Mesenchymal stem cell (in vitro differentiated cells and primary cell): Measurements from ENCODE around the gene SF3B5.

ENCODE experiments used
- DNase-seq: peaks from one replicate; pipeline ENCODE4 v3.0.0-alpha.2; 2013
- H2AFZ ChIP-seq: one replicate; pipeline ENCODE4 v1.6.1; 2013; ENCODE audit warnings: low read depth, mild to moderate bottlenecking, control low read depth, inconsistent platforms, low read length, moderate library complexity
- H2AK5ac ChIP-seq: 2 replicates; pipeline ENCODE4 v1.6.1; 2013; ENCODE audit warnings: low read length, moderate library complexity, mild to moderate bottlenecking, inconsistent platforms; ENCODE audit not compliant: severe bottlenecking
- H2BK120ac ChIP-seq: one replicate; pipeline ENCODE4 v1.6.1; 2013; ENCODE audit warnings: low read depth, mild to moderate bottlenecking, inconsistent platforms, low read length, moderate library complexity
- H2BK12ac ChIP-seq, 2 experiments: one replicate each; pipeline ENCODE4 v1.6.1; 2013; ENCODE audit warnings: inconsistent platforms in 2 of 2, low read length in 2 of 2, mild to moderate bottlenecking in 2 of 2, moderate library complexity in 2 of 2, control low read depth in 1 of 2
- H2BK15ac ChIP-seq: one replicate; pipeline ENCODE4 v1.6.1; 2013; ENCODE audit warnings: mild to moderate bottlenecking, low read depth, inconsistent platforms; ENCODE audit not compliant: poor library complexity, severe bottlenecking
- H2BK5ac ChIP-seq: 2 replicates; pipeline ENCODE4 v1.6.1; 2013; ENCODE audit warnings: low read depth, mild to moderate bottlenecking, low read length, control low read depth, inconsistent platforms; ENCODE audit not compliant: poor library complexity, severe bottlenecking
- H3K14ac ChIP-seq, 2 experiments: one replicate each; pipeline ENCODE4 v1.6.1; 2013; ENCODE audit warnings: inconsistent platforms in 2 of 2, low read length in 2 of 2, control low read depth in 1 of 2, mild to moderate bottlenecking in 1 of 2, moderate library complexity in 1 of 2
- H3K18ac ChIP-seq, 2 experiments: one replicate each; pipeline ENCODE4 v1.6.1; 2013; ENCODE audit warnings: inconsistent platforms in 2 of 2, low read length in 2 of 2, control low read depth in 1 of 2, low read depth in 1 of 2, mild to moderate bottlenecking in 1 of 2
- H3K23ac ChIP-seq, 2 experiments: one replicate each; pipeline ENCODE4 v1.6.1; 2013; ENCODE audit warnings: inconsistent platforms in 2 of 2, low read length in 2 of 2, mild to moderate bottlenecking in 2 of 2, moderate library complexity in 2 of 2, control low read depth in 1 of 2
- H3K27ac ChIP-seq: 2 replicates; pipeline ENCODE4 v1.5.1; 2013; ENCODE audit warnings: mild to moderate bottlenecking, moderate library complexity, low read length, control low read depth, inconsistent platforms; ENCODE audit not compliant: poor library complexity, severe bottlenecking
- H3K27me3 ChIP-seq, 2 experiments: 2 replicates each; pipeline versions ENCODE4 v1.6.1 to v1.7.0; 2013; ENCODE audit warnings: low read length in 2 of 2, mild to moderate bottlenecking in 2 of 2, moderate library complexity in 2 of 2, control low read depth in 1 of 2, inconsistent platforms in 1 of 2; ENCODE audit not compliant: control insufficient read depth in 1 of 2, insufficient read depth in 1 of 2
- H3K36me3 ChIP-seq, 2 experiments: 2 replicates each; pipeline versions ENCODE4 v1.6.1 to v1.7.0; 2013; ENCODE audit warnings: low read length in 2 of 2, control low read depth in 1 of 2, inconsistent platforms in 1 of 2, low read depth in 1 of 2, mild to moderate bottlenecking in 1 of 2; ENCODE audit not compliant: insufficient read depth in 2 of 2, control insufficient read depth in 1 of 2
- H3K4ac ChIP-seq, 2 experiments: one replicate each; pipeline ENCODE4 v1.6.1; 2013; ENCODE audit warnings: inconsistent platforms in 2 of 2, low read length in 2 of 2, mild to moderate bottlenecking in 2 of 2, moderate library complexity in 2 of 2, control low read depth in 1 of 2, low read depth in 1 of 2
- H3K4me1 ChIP-seq: 2 replicates; pipeline ENCODE4 v1.6.1; 2013; ENCODE audit warnings: low read depth, low read length, control low read depth; ENCODE audit not compliant: control insufficient read depth, insufficient read depth
- H3K4me2 ChIP-seq: 2 replicates; pipeline ENCODE4 v1.6.1; 2013; ENCODE audit warnings: low read length, mild to moderate bottlenecking, inconsistent platforms; ENCODE audit not compliant: poor library complexity, severe bottlenecking
- H3K4me3 ChIP-seq, 2 experiments: 2 replicates each; pipeline versions ENCODE4 v1.5.1 to v1.7.0; 2013; ENCODE audit warnings: low read length in 2 of 2, mild to moderate bottlenecking in 2 of 2, control low read depth in 1 of 2, low read depth in 1 of 2; ENCODE audit not compliant: insufficient read depth in 1 of 2
- H3K79me1 ChIP-seq: replicated peaks from 2 replicates; pipeline ENCODE4 v1.6.1; 2013; ENCODE audit warnings: mild to moderate bottlenecking, control low read depth, low read length, inconsistent platforms; ENCODE audit not compliant: poor library complexity, severe bottlenecking
- H3K9ac ChIP-seq: 2 replicates; pipeline ENCODE4 v1.7.0; 2013; ENCODE audit warnings: mild to moderate bottlenecking, low read length, moderate library complexity
- H3K9me3 ChIP-seq: 2 replicates; pipeline ENCODE4 v1.7.0; 2013; ENCODE audit warnings: mild to moderate bottlenecking, low read length; ENCODE audit not compliant: control insufficient read depth
- H4K8ac ChIP-seq: one replicate; pipeline ENCODE4 v1.6.1; 2013; ENCODE audit warnings: inconsistent platforms, mild to moderate bottlenecking, low read length, moderate library complexity
- H4K91ac ChIP-seq: one replicate; pipeline ENCODE4 v1.6.1; 2013; ENCODE audit warnings: mild to moderate bottlenecking, low read length, inconsistent platforms
- WGBS: methylation state at CpG from one replicate; pipeline ENCODE4 v1.1.7; 2013; ENCODE audit warnings: mixed read lengths; 5-methylcytosine and 5-hydroxymethylcytosine counted together

Gene SF3B5

DNA sequence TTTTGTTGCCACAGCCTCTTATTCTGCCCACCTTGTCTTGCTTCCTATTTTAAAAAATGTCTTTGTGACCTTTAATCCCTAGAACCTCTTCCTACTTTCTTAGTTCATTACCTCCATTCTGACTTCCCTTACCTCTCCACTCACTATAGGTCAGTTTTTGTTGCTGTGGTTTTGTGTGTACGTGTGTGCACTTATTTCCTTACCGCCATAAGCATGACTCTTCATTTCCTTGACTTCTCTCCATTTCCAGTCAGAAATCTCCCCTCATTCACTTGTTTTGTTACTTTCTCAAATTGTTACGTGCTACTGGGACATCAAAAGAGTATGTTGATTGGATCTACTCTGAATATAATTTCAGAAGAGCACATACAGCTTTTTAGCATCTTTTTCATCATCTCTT is 26.6 kb downstream of the SF3B5 start:
- Histone ChIP-seq H3K9ac (no peak overlapping the region), H3K18ac (no peak overlapping the region), H3K36me3 (peaks cover 0 to 6% of the 10 kb centered on the region in 2 experiments), H3K27me3 (peaks cover 27 to 35% of the 10 kb centered on the region in 2 experiments), H3K14ac (no peak overlapping the region), H3K4me3 (no peak overlapping the region), H2AK5ac (no peak overlapping the region), H2BK120ac (no peak overlapping the region), H2BK12ac (no peak overlapping the region), H3K79me1 (no peaks in the 10 kb centered on the region), H3K27ac (no peak overlapping the region), H2AFZ (no peak overlapping the region), H3K4me2 (no peak overlapping the region), H3K4me1 (peaks cover 11% of the 10 kb centered on the region), H3K23ac (no peak overlapping the region), H2BK15ac (no peak overlapping the region), H3K4ac (no peak overlapping the region), H4K91ac (no peak overlapping the region), H2BK5ac (no peak overlapping the region), H4K8ac (no peak overlapping the region), H3K9me3 (no peaks in the 10 kb centered on the region)
- no peak for DNase-seq
- WGBS, result no CpG with 5 or more reads among the region's 3 CpGs

DNA sequence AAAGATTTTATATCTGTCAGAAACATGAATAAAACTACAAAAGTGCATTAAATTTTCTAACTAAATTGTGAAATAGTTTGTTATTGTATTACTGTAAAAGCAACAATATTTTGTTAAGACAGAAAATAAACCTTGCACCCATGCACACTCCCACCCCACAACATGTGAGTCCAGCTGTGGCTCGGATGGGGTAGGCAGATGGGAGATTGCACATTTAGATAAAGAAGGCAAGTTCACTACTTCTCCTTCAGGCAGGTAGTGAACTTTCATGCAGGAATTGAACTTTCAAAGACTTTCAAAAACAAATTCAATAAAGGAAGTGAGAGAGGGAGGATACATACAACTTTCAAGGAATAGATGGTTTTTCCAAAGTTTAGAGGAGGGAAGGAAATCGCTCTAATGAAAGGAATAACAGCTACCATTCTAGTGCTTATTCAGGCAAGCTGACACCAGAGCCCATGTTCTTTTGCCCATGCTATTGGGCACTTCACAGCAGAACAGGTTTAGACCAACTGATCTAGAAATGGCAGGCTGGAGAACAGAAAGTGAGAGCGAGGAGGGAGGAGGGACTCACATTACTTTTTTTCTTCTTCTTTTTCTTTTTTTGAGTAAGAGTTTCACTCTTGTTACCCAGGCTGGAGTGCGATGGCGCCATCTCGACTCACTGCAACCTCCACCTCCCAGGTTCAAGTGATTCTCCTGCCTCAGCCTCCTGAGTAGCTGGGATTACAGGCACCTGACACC is 28.5 kb downstream of the SF3B5 start:
- no peak overlapping the region for H3K23ac ChIP-seq
- no peak for DNase-seq
- 87% methylated on average over 3 of the region's 6 CpGs for WGBS
- H3K27ac ChIP-seq, result no peak overlapping the region
- H2BK12ac ChIP-seq, result no peak overlapping the region
- H2AK5ac ChIP-seq, result no peak overlapping the region
- H3K4me1 ChIP-seq, result peaks cover 17% of the 10 kb centered on the region
- H3K27me3 ChIP-seq, result peaks cover 40 to 50% of the 10 kb centered on the region in 2 experiments
- H3K4ac ChIP-seq, result no peak overlapping the region
- H3K9ac ChIP-seq, result no peak overlapping the region
- no peak overlapping the region for H4K91ac ChIP-seq
- no peak overlapping the region for H2AFZ ChIP-seq
- no peak overlapping the region for H3K4me2 ChIP-seq
- H3K4me3 ChIP-seq, result no peak overlapping the region
- H3K14ac ChIP-seq, result no peak overlapping the region
- no peak overlapping the region for H2BK5ac ChIP-seq
- no peak overlapping the region for H2BK15ac ChIP-seq
- H3K79me1 ChIP-seq, result no peaks in the 10 kb centered on the region
- H3K18ac ChIP-seq, result no peak overlapping the region
- peaks cover 0 to 6% of the 10 kb centered on the region in 2 experiments for H3K36me3 ChIP-seq
- no peak overlapping the region for H2BK120ac ChIP-seq
- no peaks in the 10 kb centered on the region for H3K9me3 ChIP-seq
- no peak overlapping the region for H4K8ac ChIP-seq

DNA sequence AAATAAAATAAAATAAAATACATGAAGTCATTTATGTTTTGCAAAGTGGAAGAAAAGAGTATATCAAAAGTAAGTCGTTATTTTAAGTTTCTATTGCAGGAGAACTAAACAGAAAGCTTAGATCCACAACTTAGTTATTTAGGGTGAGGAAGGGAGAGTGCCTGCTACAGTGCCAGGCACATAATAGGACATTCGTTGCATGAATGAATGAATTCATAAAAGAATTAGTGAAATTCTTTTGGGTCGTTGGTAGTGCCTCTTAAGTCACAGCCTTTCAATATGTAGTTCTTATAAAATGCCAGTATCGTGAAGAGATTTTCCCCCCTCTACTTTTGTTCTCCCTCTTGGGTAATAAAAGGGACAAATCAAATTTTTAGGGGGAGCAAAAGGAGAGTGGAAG is 29.1 kb downstream of the SF3B5 start:
- H2BK15ac ChIP-seq, result no peak overlapping the region
- H3K4me3 ChIP-seq, result no peak overlapping the region
- peaks cover 17% of the 10 kb centered on the region for H3K4me1 ChIP-seq
- H3K9ac ChIP-seq, result no peak overlapping the region
- no peak overlapping the region for H2BK12ac ChIP-seq
- peaks cover 0 to 6% of the 10 kb centered on the region in 2 experiments for H3K36me3 ChIP-seq
- H4K91ac ChIP-seq, result no peak overlapping the region
- H3K18ac ChIP-seq, result no peak overlapping the region
- no peak overlapping the region for H4K8ac ChIP-seq
- no peak overlapping the region for H2AFZ ChIP-seq
- H3K9me3 ChIP-seq, result no peaks in the 10 kb centered on the region
- H3K23ac ChIP-seq, result no peak overlapping the region
- H3K79me1 ChIP-seq, result no peaks in the 10 kb centered on the region
- H3K14ac ChIP-seq, result no peak overlapping the region
- H2AK5ac ChIP-seq, result no peak overlapping the region
- H3K4me2 ChIP-seq, result no peak overlapping the region
- H3K27ac ChIP-seq, result no peak overlapping the region
- WGBS, result 70% methylated on average over 2 of the region's 4 CpGs
- H2BK5ac ChIP-seq, result no peak overlapping the region
- H3K27me3 ChIP-seq, result peaks cover 40 to 50% of the 10 kb centered on the region in 2 experiments
- H2BK120ac ChIP-seq, result no peak overlapping the region
- no peak overlapping the region for H3K4ac ChIP-seq
- DNase-seq, result no peak

DNA sequence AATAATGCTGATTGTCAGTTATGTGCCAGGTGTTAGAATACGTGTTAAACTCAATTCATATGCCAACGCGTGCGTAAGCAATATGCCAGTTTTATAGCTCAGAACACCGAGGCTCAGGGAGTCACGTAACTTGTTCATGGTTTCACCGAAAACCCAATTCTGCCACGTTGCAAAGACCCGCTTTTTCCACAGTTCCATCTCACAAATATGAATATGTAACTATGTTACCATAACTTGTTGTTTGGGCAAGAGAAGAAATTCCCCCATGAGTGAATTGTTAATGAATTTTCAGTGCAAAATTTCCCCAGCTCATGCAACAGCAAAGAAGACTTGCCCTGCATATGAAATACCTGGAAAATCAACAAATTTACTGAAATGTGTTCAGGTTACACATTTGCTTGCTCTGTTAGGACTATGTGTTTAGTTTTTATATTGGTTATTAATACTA is 30.1 kb downstream of the SF3B5 start:
- H3K9ac ChIP-seq, result no peak overlapping the region
- 41% methylated on average over 5 of the region's 9 CpGs for WGBS
- no peak overlapping the region for H3K23ac ChIP-seq
- H3K4me1 ChIP-seq, result peaks cover 17% of the 10 kb centered on the region
- no peak overlapping the region for H4K8ac ChIP-seq
- H2BK15ac ChIP-seq, result no peak overlapping the region
- no peak overlapping the region for H3K27ac ChIP-seq
- no peak overlapping the region for H3K14ac ChIP-seq
- no peaks in the 10 kb centered on the region for H3K79me1 ChIP-seq
- H3K4ac ChIP-seq, result no peak overlapping the region
- H2AFZ ChIP-seq, result no peak overlapping the region
- no peak overlapping the region for H2BK5ac ChIP-seq
- H3K4me2 ChIP-seq, result peak overlapping the region; percentile 99
- DNase-seq, result no peak
- no peak overlapping the region for H2BK12ac ChIP-seq
- H3K4me3 ChIP-seq, result peak overlapping the region in 1 of 2 experiments; percentile 83
- peaks cover 0 to 6% of the 10 kb centered on the region in 2 experiments for H3K36me3 ChIP-seq
- no peak overlapping the region for H2BK120ac ChIP-seq
- H3K18ac ChIP-seq, result no peak overlapping the region
- no peak overlapping the region for H2AK5ac ChIP-seq
- H3K27me3 ChIP-seq, result peaks cover 40 to 50% of the 10 kb centered on the region in 2 experiments
- no peak overlapping the region for H4K91ac ChIP-seq
- H3K9me3 ChIP-seq, result no peaks in the 10 kb centered on the region
